Activated T-cell treated with anti-CD3 and anti-CD28 coated beads, Interleukin-2, amount 50 U/mL, for 24 hours (primary cell): ENCODE results near the gene KLHL29.

ENCODE experiments used
- DNase-seq: peaks from one replicate; pipeline ENCODE4 v3.0.0-alpha.2; 2020
- H3K27ac Mint-ChIP-seq: 2 replicates; pipeline ENCODE4 v1.8.0; 2020; ENCODE audit warnings: mild to moderate bottlenecking, mixed read lengths
- H3K27me3 Mint-ChIP-seq: 2 replicates; pipeline ENCODE4 v1.8.0; 2020; ENCODE audit warnings: mixed read lengths
- H3K36me3 Mint-ChIP-seq: 2 replicates; pipeline ENCODE4 v1.8.0; 2020; ENCODE audit warnings: low read depth, mixed read lengths
- H3K4me1 Mint-ChIP-seq: 2 replicates; pipeline ENCODE4 v1.8.0; 2020; ENCODE audit warnings: low read depth, mixed read lengths
- H3K4me3 Mint-ChIP-seq: 2 replicates; pipeline ENCODE4 v1.8.0; 2020; ENCODE audit warnings: mild to moderate bottlenecking, moderate library complexity, mixed read lengths
- H3K9me3 Mint-ChIP-seq: 2 replicates; pipeline ENCODE4 v1.8.0; 2020; ENCODE audit warnings: mixed read lengths

KLHL29 gene

GRCh38 chr2:23592061-23592685 lies 207.2 kb downstream of the KLHL29 start:
- H3K4me3 Mint-ChIP-seq: no peak overlapping the region
- H3K36me3 Mint-ChIP-seq: no peaks in the 10 kb centered on the region
- DNase-seq: no peak
- no peaks in the 10 kb centered on the region for H3K4me1 Mint-ChIP-seq
- no peak overlapping the region for H3K27ac Mint-ChIP-seq
- no peaks in the 10 kb centered on the region for H3K27me3 Mint-ChIP-seq
- H3K9me3 Mint-ChIP-seq: no peaks in the 10 kb centered on the region

DNA sequence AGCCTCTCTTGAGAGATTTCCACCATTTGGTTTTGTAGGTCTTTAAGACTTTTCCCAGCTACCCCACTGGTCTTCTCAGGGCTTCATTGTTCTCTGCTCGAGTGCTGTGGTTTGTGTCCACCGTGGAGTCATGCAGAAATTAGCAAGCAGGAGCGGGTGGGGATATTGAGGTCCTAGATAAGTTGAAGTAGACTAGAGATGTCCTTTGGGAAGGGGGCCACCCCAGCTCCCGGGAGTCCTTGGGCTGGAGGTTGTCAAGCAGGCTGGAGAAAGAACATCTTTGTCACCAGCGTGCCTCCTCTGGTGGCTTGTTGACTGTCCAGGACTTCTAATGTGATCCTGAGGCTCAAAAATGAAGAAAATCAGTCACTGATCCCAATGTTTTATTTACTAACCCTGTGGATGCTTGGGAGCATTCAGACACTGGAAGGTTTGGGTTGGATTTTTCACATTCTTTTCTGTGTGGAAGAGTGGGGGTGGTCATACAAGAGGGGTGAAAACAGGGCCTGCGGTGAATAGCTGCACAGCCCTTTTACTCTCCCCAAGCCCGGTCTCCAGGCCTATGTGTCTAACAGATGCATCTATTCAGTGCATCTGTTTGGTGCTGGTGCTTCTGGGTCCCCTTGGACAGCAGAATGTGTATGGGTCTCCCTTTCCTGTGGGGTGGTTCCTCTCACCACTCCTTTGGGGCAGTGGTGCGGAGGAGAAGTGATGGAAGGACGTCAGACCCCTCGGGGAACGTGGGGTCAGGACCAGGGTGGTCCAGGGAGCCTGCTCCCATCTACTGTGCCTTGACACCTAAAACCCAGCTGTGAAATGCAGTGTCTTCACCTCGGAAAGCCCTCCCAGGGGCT lies 208.1 kb downstream of the KLHL29 start:
- H3K4me3 Mint-ChIP-seq: no peak overlapping the region
- H3K36me3 Mint-ChIP-seq: no peaks in the 10 kb centered on the region
- H3K9me3 Mint-ChIP-seq: no peaks in the 10 kb centered on the region
- no peak for DNase-seq
- no peak overlapping the region for H3K27ac Mint-ChIP-seq
- no peaks in the 10 kb centered on the region for H3K27me3 Mint-ChIP-seq
- H3K4me1 Mint-ChIP-seq: no peaks in the 10 kb centered on the region

DNA sequence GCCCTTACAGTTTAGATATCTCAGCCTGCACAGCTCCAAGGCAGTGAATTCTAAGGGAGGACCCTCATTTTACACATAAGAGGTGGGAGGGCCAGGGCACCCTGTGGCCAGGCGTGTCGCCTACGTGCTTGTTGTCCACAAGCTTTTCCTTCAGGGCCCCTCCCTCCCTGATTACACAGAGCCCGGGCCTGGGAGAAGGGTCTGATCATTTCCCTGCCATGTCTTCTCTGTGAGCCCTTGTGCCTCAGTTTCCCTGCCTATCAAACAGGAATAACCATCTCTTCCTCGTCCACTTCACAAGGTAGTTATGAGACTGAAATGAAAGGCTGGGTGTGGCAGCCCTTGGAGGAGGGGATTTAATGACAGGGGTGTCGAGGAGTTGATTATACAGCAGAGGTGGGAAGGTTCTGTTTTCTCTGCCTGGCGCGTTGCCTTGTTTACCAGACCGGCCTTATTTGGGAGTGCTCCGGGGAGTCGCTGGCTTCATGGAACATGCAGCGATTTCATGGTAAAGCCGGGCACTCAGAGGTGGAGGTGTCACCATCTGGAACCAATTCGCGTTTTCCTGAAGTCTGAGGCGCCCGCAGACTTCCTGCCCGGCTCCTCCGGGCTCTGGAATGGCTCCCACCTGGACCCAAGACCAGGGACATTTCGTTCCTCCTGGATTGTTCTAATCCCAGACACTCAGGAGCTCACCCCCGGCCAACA lies 208.9 kb downstream of the KLHL29 start:
- Mint-ChIP-seq H3K36me3 (no peaks in the 10 kb centered on the region), H3K27ac (no peak overlapping the region), H3K4me3 (no peak overlapping the region), H3K9me3 (no peaks in the 10 kb centered on the region), H3K27me3 (no peaks in the 10 kb centered on the region), H3K4me1 (no peaks in the 10 kb centered on the region)
- no peak for DNase-seq

DNA sequence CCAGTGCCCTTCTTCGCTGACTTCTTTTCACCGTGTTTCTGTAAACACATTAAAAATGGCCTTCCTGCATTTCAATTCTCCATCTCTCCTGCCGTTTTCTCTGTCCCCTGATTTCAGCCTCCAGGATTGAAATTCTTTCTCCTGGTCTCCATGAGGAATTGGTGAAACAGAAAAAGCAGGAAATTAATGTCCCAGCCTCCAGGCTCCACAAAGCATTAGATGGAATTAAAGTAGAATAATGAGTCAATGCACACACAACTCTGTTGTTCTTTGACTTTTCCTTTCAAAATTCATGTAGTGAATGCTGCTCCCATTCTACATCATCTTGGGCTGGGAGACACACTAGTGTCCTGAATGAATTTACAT lies 209.5 kb downstream of the KLHL29 start:
- Mint-ChIP-seq H3K9me3 (no peaks in the 10 kb centered on the region), H3K4me1 (no peaks in the 10 kb centered on the region), H3K36me3 (no peaks in the 10 kb centered on the region), H3K27me3 (no peaks in the 10 kb centered on the region), H3K27ac (no peak overlapping the region), H3K4me3 (no peak overlapping the region)
- DNase-seq: no peak

DNA sequence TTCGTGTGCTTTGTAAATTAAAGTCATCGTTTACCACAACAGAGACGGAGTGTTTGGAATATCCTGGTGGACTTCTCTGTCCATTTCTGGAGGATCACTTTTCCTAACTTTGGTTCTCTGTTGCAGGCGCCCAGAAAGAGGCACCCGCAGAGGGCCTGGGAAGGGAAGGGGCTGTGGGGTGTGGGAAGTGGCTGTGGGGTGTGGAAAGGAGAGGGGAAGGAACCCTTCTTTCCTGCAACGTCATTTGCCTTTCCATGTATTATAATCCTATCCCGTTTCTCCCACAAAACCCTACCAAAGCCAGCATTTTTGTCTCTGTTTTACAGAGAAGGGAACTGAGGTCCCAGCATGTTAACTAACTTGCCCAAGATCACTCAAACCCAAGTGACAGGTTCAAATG lies 210.0 kb downstream of the KLHL29 start:
- no peak for DNase-seq
- Mint-ChIP-seq H3K9me3 (no peaks in the 10 kb centered on the region), H3K4me3 (no peak overlapping the region), H3K4me1 (no peaks in the 10 kb centered on the region), H3K27ac (no peak overlapping the region), H3K27me3 (no peaks in the 10 kb centered on the region), H3K36me3 (no peaks in the 10 kb centered on the region)

DNA sequence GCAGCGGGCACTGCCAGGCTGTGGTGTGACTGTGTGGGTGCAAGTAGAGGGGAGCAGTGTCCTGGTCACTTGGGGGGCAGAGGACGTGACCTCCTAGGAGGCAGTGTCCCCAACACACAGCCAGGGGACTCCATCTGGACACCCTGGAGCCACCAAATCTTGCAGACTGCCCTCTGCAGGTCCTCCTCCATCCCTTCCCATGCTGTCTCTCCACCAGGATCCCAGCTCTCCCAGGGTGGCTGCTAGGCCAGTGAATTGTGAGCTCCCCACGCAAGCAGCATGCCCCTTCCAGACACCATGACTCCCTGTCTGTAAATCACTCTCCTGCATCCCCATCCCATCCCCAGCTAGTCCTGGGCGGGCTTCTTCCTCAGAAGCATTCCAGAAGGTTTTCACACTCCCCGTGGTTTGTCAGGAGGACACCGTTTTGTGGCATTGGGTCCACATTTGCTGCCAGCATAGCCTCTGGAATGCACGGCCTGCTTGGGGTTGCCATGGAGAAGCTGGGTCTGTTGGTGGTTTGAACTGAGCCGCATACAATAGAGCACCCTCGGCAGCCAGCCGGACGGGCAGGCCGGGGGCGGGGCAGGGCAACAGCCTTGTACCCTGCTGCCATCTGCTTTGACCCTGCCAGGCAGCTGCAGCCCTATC lies 210.7 kb downstream of the KLHL29 start:
- Mint-ChIP-seq H3K36me3 (no peaks in the 10 kb centered on the region), H3K4me1 (no peaks in the 10 kb centered on the region), H3K4me3 (no peak overlapping the region), H3K27me3 (no peaks in the 10 kb centered on the region), H3K9me3 (no peaks in the 10 kb centered on the region), H3K27ac (no peak overlapping the region)
- no peak for DNase-seq

GRCh38 chr2:23596316-23596885 lies 211.4 kb downstream of the KLHL29 start:
- Mint-ChIP-seq H3K27me3 (no peaks in the 10 kb centered on the region), H3K4me3 (no peak overlapping the region), H3K9me3 (no peaks in the 10 kb centered on the region), H3K27ac (no peak overlapping the region), H3K36me3 (no peaks in the 10 kb centered on the region), H3K4me1 (no peaks in the 10 kb centered on the region)
- DNase-seq: no peak

DNA sequence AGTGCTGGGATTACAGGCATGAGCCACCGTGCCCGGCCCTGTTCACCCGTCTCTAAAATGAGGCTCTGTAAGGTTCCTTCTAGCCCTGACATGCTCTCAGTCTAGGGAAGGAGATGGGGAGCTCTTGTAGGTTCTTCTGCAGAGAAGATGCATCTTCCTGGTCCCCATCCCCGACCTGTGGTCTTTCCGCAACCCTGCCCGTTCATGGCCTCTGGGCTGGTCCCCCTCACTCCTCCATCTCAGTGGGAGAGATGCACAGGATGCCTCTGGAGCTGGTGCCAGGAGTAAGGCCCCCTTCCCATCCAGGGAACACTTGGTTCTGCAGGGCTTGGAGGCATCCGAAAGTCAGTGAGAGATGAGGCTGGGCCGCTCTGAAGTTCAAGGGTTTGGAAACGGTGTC lies 212.7 kb downstream of the KLHL29 start:
- H3K9me3 Mint-ChIP-seq: no peaks in the 10 kb centered on the region
- H3K36me3 Mint-ChIP-seq: no peaks in the 10 kb centered on the region
- no peak for DNase-seq
- H3K27ac Mint-ChIP-seq: no peak overlapping the region
- H3K4me3 Mint-ChIP-seq: no peak overlapping the region
- H3K4me1 Mint-ChIP-seq: no peaks in the 10 kb centered on the region
- no peaks in the 10 kb centered on the region for H3K27me3 Mint-ChIP-seq

DNA sequence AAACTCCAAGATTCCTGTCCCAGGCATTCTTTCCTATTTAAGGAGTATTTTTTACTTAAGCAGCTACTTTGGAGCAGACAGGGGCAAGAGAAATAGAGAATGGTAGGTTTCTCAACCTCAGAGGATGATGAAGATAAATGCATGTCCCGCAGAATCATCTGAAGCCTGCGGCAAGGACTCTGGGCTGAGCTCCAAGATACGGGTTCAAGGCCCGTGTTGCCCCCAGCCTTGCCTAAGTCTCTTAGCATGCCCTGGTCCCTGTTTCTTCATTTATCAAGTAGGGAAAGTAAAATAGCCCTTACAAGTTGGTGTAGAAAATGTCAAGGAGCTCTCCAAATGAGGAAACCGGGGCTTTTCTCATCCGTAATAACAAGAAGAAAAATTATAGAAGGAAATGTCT lies 214.0 kb downstream of the KLHL29 start:
- Mint-ChIP-seq H3K4me1 (no peaks in the 10 kb centered on the region), H3K9me3 (no peaks in the 10 kb centered on the region), H3K27me3 (no peaks in the 10 kb centered on the region), H3K36me3 (no peaks in the 10 kb centered on the region), H3K4me3 (no peak overlapping the region), H3K27ac (no peak overlapping the region)
- no peak for DNase-seq

DNA sequence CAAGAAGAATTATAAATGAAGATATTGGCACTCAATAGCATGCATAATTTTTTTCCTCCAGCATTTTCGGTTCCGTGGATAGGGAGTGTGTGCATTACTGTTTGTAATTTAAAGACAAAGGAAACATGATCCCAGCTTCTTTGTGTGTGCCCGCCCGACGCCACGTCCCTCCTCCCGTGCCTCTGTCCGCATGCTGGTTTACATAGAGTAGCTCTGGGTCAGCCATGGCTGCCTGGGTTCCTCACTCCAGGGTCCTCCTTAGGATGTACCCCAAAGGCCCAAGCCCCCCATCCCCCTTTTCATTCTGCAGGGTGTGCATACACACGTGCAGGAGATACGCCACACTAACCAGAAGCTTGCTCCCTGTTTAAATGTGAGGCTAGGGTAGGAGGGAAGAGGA lies 214.7 kb downstream of the KLHL29 start:
- no peaks in the 10 kb centered on the region for H3K4me1 Mint-ChIP-seq
- no peak overlapping the region for H3K27ac Mint-ChIP-seq
- no peaks in the 10 kb centered on the region for H3K36me3 Mint-ChIP-seq
- DNase-seq: no peak
- no peak overlapping the region for H3K4me3 Mint-ChIP-seq
- no peaks in the 10 kb centered on the region for H3K9me3 Mint-ChIP-seq
- H3K27me3 Mint-ChIP-seq: no peaks in the 10 kb centered on the region

DNA sequence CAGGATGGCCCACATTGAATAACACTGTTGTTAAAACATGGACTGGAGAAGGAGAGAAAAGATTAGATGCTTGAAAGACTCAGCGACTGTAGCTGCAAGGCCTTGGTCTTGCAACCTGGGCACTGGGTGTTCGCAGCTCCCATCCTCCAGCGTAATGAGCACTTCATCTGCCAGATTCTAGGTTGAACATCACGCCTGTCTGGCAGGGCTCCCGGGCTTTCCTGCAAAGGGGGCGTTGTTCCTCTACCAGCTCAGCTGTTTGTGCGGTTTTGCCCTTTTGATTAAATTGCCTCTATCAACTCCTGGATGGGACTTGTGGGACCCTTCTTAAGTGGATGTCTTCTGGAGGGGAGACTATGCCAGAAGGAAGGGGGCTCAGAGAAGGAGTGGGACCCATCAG lies 215.4 kb downstream of the KLHL29 start:
- no peaks in the 10 kb centered on the region for H3K9me3 Mint-ChIP-seq

GRCh38 chr2:23601301-23601965 lies 216.5 kb downstream of the KLHL29 start:
- no peak for DNase-seq
- Mint-ChIP-seq H3K4me3 (no peak overlapping the region), H3K27me3 (no peaks in the 10 kb centered on the region), H3K9me3 (peaks cover 2% of the 10 kb centered on the region), H3K4me1 (no peaks in the 10 kb centered on the region), H3K36me3 (no peaks in the 10 kb centered on the region), H3K27ac (no peak overlapping the region)

More for the DNA sequence above, 215.4 kb downstream of the KLHL29 start:
- H3K4me1 Mint-ChIP-seq: no peaks in the 10 kb centered on the region
- H3K36me3 Mint-ChIP-seq: no peaks in the 10 kb centered on the region
- H3K4me3 Mint-ChIP-seq: no peak overlapping the region
- H3K27ac Mint-ChIP-seq: no peak overlapping the region
- no peak for DNase-seq
- no peaks in the 10 kb centered on the region for H3K27me3 Mint-ChIP-seq

DNA sequence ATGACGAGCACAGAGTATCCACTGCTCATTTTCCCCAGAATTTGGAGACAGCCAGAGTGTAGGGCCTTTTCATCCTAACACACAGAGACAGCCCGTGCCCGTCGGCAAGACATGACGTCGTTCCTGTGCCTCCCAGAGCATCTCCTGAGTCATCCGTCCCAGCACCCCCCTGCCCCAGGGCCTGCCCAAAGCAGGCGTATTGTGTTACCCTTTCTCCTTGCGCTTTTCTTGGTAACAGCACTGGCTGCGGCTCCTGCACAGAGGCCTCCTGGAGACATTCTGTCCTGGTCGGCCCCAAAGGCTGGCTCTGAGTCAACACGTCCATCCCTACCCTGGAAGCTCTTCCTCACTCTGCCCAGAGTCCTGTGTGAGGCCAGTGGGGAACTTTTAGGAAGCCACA lies 217.1 kb downstream of the KLHL29 start:
- Mint-ChIP-seq H3K9me3 (peaks cover 9% of the 10 kb centered on the region), H3K36me3 (no peaks in the 10 kb centered on the region), H3K4me3 (no peak overlapping the region), H3K4me1 (no peaks in the 10 kb centered on the region), H3K27me3 (no peaks in the 10 kb centered on the region), H3K27ac (no peak overlapping the region)
- DNase-seq: no peak

DNA sequence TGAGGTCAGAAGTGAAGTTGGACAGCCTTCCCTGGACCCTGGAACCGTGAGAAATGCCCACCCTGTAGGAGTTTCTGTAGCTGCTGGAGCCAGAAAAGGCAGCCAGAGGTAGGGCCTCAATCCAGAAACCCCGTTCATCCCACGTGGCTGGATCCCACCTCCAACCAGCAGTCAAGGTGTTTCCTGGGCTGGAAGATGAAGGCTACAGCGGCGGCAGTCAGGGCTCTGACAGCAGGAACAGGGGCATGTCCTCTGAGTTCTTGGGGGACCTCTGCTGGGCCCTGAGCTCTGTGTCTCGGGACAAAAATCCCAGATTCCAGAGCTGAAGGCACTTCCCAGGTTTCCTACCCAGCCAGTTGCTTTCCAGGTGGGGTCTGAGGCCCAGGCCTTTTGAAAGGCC lies 218.2 kb downstream of the KLHL29 start:
- Mint-ChIP-seq H3K27ac (no peak overlapping the region), H3K9me3 (peaks cover 10% of the 10 kb centered on the region), H3K4me3 (no peak overlapping the region), H3K4me1 (no peaks in the 10 kb centered on the region), H3K27me3 (no peaks in the 10 kb centered on the region), H3K36me3 (no peaks in the 10 kb centered on the region)
- no peak for DNase-seq
